Parathyroid adenoma (tissue), 2 donors: ENCODE measurements around the gene SLC13A5.

ENCODE experiments used
- H2AFZ ChIP-seq: fragments of 300-600 bp; sonication (generic); one replicate; pipeline ENCODE4 v1.7.0; 2017; ENCODE audit warnings: antibody characterized with exemption, mild to moderate bottlenecking
- H3K27ac ChIP-seq: fragments of 300-600 bp; sonication (generic); one replicate; pipeline ENCODE4 v1.7.0; 2017
- H3K27me3 ChIP-seq: fragments of 300-600 bp; sonication (generic); one replicate; pipeline ENCODE4 v1.7.0; 2017; ENCODE audit warnings: low read length; ENCODE audit not compliant: control insufficient read depth, insufficient read depth
- H3K36me3 ChIP-seq: fragments of 300-600 bp; sonication (generic); one replicate; pipeline ENCODE4 v1.7.0; 2017; ENCODE audit warnings: low read length; ENCODE audit not compliant: control insufficient read depth, insufficient read depth
- H3K4me1 ChIP-seq: fragments of 300-600 bp; sonication (generic); one replicate; pipeline ENCODE4 v1.7.0; 2017; ENCODE audit warnings: control low read depth
- H3K4me2 ChIP-seq: fragments of 300-600 bp; sonication (generic); one replicate; pipeline ENCODE4 v1.7.0; 2017; ENCODE audit warnings: low read length
- H3K4me3 ChIP-seq: fragments of 300-600 bp; sonication (generic); one replicate; pipeline ENCODE4 v1.7.0; 2017; ENCODE audit warnings: low read depth, low read length
- H3K79me2 ChIP-seq: fragments of 300-600 bp; sonication (generic); one replicate; pipeline ENCODE4 v1.7.0; 2017; ENCODE audit warnings: control low read depth
- H3K9ac ChIP-seq: fragments of 300-600 bp; sonication (generic); one replicate; pipeline ENCODE4 v1.7.0; 2017; ENCODE audit warnings: mild to moderate bottlenecking
- H3K9me3 ChIP-seq: fragments of 300-600 bp; sonication (generic); one replicate; pipeline ENCODE4 v1.7.0; 2017; ENCODE audit warnings: low read length; ENCODE audit not compliant: control insufficient read depth
- TF ChIP-seq, protein P1 (sequence below): fragments of 300-600 bp; sonication (generic); IDR thresholded peaks from one replicate; pipeline ENCODE4 v1.7.0; 2017; ENCODE audit warnings: antibody characterized with exemption, mild to moderate bottlenecking
- donor health status: primary hyperparathyroidism.

SLC13A5 gene

DNA sequence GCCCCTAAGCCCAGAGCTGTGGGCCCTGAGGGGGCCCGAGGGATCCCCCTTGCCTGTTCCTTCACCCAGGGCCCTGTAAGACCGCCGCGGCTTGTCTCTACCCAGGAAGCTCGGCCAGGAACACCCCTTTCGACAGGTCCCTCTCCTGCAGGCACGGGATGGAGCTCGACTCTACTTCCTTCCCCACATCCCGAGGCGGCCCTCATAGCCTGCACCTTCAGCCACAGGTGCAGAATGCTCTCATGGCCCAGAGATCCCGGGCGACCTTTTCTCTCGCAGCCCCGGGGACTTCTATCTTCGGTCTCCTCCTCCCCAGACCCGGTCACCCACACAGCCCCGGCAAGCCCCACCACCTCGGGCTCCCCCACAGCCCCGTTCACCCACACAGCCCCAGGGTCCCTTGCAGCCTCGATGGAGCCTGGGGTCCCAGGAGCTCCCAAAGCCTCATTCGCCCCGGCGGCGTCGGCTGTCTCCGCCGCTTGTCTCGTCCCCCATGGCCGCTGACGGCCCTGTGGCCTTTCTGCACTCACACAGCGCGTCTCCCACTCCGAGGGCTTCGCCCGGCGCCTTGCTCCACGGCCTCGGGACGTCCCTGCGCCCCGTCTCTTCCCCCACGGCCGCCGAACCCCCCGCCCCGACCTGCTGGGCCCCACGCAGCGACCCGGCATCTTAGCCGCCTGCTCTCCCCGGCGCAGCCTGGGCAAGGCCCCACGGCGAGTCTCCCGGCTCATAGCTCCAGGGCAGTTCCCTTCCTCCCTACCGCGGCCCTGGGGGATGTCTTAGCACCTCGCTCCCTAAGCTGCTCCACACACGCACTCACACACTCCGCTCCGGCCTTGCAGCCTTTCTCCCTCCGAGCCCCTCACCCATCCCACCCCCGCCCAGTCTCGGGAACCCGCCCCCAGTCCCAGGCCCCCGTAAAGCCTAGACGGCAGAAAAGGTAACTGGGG, 73.3 kb downstream of the SLC13A5 start:
- Histone ChIP-seq H3K27ac (peak overlapping the region; percentile 95), H3K9me3 (no peaks in the 10 kb centered on the region), H3K36me3 (no peaks in the 10 kb centered on the region), H3K9ac (peak overlapping the region; percentile 89), H3K27me3 (no peaks in the 10 kb centered on the region), H3K79me2 (peaks cover 10% of the 10 kb centered on the region), H3K4me1 (peaks cover 6% of the 10 kb centered on the region), H3K4me2 (peak overlapping the region; percentile 98), H2AFZ (peak overlapping the region; percentile 99), H3K4me3 (peak overlapping the region; percentile 83)
- TF ChIP-seq, protein P1, sequence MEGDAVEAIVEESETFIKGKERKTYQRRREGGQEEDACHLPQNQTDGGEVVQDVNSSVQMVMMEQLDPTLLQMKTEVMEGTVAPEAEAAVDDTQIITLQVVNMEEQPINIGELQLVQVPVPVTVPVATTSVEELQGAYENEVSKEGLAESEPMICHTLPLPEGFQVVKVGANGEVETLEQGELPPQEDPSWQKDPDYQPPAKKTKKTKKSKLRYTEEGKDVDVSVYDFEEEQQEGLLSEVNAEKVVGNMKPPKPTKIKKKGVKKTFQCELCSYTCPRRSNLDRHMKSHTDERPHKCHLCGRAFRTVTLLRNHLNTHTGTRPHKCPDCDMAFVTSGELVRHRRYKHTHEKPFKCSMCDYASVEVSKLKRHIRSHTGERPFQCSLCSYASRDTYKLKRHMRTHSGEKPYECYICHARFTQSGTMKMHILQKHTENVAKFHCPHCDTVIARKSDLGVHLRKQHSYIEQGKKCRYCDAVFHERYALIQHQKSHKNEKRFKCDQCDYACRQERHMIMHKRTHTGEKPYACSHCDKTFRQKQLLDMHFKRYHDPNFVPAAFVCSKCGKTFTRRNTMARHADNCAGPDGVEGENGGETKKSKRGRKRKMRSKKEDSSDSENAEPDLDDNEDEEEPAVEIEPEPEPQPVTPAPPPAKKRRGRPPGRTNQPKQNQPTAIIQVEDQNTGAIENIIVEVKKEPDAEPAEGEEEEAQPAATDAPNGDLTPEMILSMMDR, result no peak

DNA sequence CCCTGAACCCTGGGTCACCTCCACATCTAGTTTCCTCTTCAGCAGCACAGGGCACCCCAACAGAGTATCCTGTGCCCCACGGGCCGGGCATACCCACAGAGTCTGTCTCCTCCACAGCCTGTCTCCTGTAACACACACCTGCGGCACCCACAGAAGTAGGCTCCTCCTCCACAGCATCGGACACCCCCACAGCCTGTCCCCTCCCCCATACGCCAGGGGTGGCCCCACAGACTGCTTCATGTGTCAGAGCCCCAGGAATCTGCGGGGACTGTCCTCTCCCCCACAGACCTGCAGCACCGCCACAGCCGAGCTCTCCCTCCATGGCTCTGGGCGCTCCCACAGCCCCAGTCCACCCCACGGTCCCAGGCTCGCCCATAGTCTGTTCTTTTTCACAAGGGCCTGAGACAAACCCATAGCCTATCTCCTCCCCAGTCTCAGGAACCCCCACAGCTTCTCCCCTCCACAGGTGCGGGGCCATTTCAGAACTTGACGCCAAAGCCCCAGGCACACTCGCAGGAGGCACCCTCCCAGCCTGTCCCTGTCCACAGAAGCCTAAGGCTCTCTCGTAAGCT, 74.1 kb downstream of the SLC13A5 start:
- peak overlapping the region; percentile 98 for H3K4me2 ChIP-seq
- peaks cover 10% of the 10 kb centered on the region for H3K79me2 ChIP-seq
- H2AFZ ChIP-seq, result peak overlapping the region; percentile 99
- TF ChIP-seq, protein P1, result no peak
- peaks cover 6% of the 10 kb centered on the region for H3K4me1 ChIP-seq
- H3K9ac ChIP-seq, result no peak overlapping the region
- H3K27me3 ChIP-seq, result no peaks in the 10 kb centered on the region
- H3K4me3 ChIP-seq, result peak overlapping the region; percentile 83
- H3K36me3 ChIP-seq, result no peaks in the 10 kb centered on the region
- no peaks in the 10 kb centered on the region for H3K9me3 ChIP-seq
- no peak overlapping the region for H3K27ac ChIP-seq

DNA sequence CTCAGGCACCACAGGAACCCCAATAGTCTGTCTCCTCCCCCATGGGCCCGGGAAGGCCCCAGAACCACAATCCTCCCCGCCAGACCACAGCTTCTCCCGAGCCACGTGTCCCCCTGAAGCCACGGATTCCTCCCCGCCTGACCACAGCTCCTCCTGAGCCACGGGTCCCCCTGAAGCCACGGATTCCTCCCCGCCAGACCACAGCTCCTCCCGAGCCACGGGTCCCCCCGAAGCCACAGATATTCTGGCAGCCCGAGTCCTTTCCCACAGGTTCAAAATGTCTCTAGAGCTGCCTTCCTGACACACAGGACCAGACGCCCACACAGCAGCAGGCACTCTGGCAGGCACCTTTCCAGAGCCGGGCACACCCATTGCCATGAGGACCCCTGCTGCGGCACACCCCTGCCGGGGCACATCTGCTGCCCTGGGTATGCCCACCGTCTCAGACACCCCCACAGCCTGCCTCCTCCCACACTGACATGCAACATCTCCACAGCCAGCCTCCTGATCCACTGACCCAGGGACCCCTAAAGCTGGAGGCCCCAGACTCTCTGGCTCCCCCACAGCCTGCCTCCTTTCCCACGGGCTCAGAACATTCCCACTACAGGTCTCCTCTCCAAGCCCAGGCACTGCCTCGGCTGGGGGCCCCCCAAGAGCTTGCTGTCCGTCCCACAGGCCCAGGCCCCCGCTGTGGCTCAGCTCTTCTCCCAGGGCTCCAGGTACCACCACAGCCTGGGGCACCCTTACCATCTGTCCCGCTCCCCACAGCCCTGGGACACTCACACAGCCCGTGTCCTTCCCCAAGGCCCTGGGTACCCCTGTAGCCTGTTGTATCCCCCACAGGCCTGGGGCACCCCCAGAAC, 74.9 kb downstream of the SLC13A5 start:
- no peak overlapping the region for H3K4me3 ChIP-seq
- H3K36me3 ChIP-seq, result no peaks in the 10 kb centered on the region
- peak overlapping the region; percentile 98 for H3K4me2 ChIP-seq
- H3K27ac ChIP-seq, result no peak overlapping the region
- peaks cover 6% of the 10 kb centered on the region for H3K4me1 ChIP-seq
- H3K79me2 ChIP-seq, result peaks cover 10% of the 10 kb centered on the region
- no peaks in the 10 kb centered on the region for H3K27me3 ChIP-seq
- H2AFZ ChIP-seq, result no peak overlapping the region
- TF ChIP-seq, protein P1, result no peak
- H3K9me3 ChIP-seq, result no peaks in the 10 kb centered on the region
- H3K9ac ChIP-seq, result no peak overlapping the region

DNA sequence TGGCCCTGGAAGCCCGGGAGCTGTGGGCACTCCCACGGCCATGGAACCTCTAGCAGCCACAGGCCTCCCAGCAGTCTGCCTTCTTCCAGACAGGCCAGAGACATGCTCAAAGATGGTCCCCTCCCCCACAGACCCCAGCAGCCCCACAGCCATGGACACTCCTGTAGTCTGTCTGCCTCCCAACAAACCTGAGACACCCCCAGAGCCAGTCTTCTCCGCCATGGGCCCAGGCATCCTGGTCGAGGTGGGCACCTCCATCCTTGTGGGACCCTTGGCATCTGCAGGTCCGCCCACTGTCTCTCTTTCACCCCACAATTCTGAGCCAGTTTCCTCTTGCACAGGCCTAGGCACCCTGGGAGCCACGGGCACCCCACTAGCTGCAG, 75.7 kb downstream of the SLC13A5 start:
- Histone ChIP-seq H3K9ac (no peak overlapping the region), H3K4me1 (peaks cover 6% of the 10 kb centered on the region), H3K4me2 (no peak overlapping the region), H3K9me3 (no peaks in the 10 kb centered on the region), H2AFZ (no peak overlapping the region), H3K4me3 (no peak overlapping the region), H3K79me2 (peaks cover 10% of the 10 kb centered on the region), H3K27ac (no peak overlapping the region), H3K36me3 (no peaks in the 10 kb centered on the region), H3K27me3 (no peaks in the 10 kb centered on the region)
- TF ChIP-seq, protein P1, result no peak
